Uterus (tissue), 2 donors: ENCODE data around the gene CD81.
"Not testable (repeated sequence)": the region's sequence is repeated elsewhere in the genome, so short reads cannot be mapped to it uniquely, and the experiment has no call there.

Source experiments
- CTCF ChIP-seq, 4 experiments: fragments of 200-600 bp in 2 of 4; fragments of 450-650 bp in 2 of 4; sonication (generic) in 2 of 4; IDR thresholded peaks; one replicate each; pipeline ENCODE4 v1.5.1; 2016 to 2019; ENCODE audit warnings: antibody characterized with exemption in 4 of 4, mild to moderate bottlenecking in 2 of 4, moderate library complexity in 1 of 4
- POLR2A ChIP-seq, 2 donors: fragments of 450-650 bp; IDR thresholded peaks; one replicate each; pipeline ENCODE4 v1.6.1; 2016; ENCODE audit warnings: antibody characterized with exemption in 2 of 2, mild to moderate bottlenecking in 1 of 2, moderate library complexity in 1 of 2

- TF ChIP-seq CTCF, POLR2A (IDR thresholded peaks at IDR 0.05): not testable (repeated sequence)
Observed at GRCh38 chr11:2364386-2364785, 12.7 kb upstream of the CD81 start.
